SIG-M5 treated with dmso at 0.1 percent for 504 hours (cell line): ENCODE data around the gene FOXO1.

Experiments
- DNase-seq: peaks from one replicate; lab custom pipeline; 2025; ENCODE audit not compliant: unreplicated experiment; lab: John Stamatoyannopoulos, UW

The FOXO1 gene

GRCh38 chr13:40515702-40516101 is 150.7 kb downstream of the FOXO1 start:
- DNase-seq: no peak

GRCh38 chr13:40514802-40515201 is 151.6 kb downstream of the FOXO1 start:
- no peak for DNase-seq

GRCh38 chr13:40509876-40510275 is 156.6 kb downstream of the FOXO1 start:
- DNase-seq: no peak

- DNase-seq: no peak
These were observed 157.6 kb downstream of the FOXO1 start for GRCh38 chr13:40508767-40509342.

GRCh38 chr13:40508127-40508526 is 158.3 kb downstream of the FOXO1 start:
- DNase-seq: no peak

GRCh38 chr13:40506592-40507446 is 159.6 kb downstream of the FOXO1 start:
- DNase-seq: no peak
